Heart right ventricle (tissue), 16 donors: Measurements from ENCODE around the gene ATG4D. TPM values are rescaled to one million over a fixed set of nuclear protein-coding genes. Genes with fewer than 3 reads are reported as not detected.

Source experiments
- ATAC-seq, 8 donors: fragments of 200-7000 bp; cut with Tn5 transposase; one replicate each; pipeline ENCODE4 v1.9.1; 2020; ENCODE audit warnings: mild to moderate bottlenecking in 8 of 8, moderate library complexity in 8 of 8, moderate number of reproducible peaks in 1 of 8
- DNase-seq, 2 donors: peaks; one replicate each; pipeline ENCODE4 v3.0.0-alpha.2; 2020
- H3K27ac ChIP-seq, 10 donors: fragments of 200-600 bp; sonication (generic) in 2 of 10; one replicate each; pipeline versions ENCODE4 v1.5.0 to v1.8.0; 2020 to 2022; ENCODE audit warnings: mild to moderate bottlenecking in 3 of 10
- H3K27me3 ChIP-seq, 7 donors: fragments of 200-600 bp; one replicate each; pipeline ENCODE4 v1.8.0; 2021 to 2022; ENCODE audit warnings: mild to moderate bottlenecking in 2 of 7
- H3K36me3 ChIP-seq, 9 donors: fragments of 200-600 bp; sonication (generic) in 1 of 9; one replicate each; pipeline versions ENCODE4 v1.5.0 to v1.8.0; 2020 to 2022; ENCODE audit warnings: mild to moderate bottlenecking in 2 of 9
- H3K4me1 ChIP-seq, 9 donors: fragments of 200-600 bp; sonication (generic) in 1 of 9; one replicate each; pipeline versions ENCODE4 v1.5.0 to v1.8.0; 2020 to 2022; ENCODE audit warnings: mild to moderate bottlenecking in 4 of 9
- H3K4me3 ChIP-seq, 10 donors: fragments of 200-600 bp; sonication (generic) in 2 of 10; one replicate each; pipeline versions ENCODE4 v1.5.0 to v1.8.0; 2020 to 2022; ENCODE audit warnings: mild to moderate bottlenecking in 7 of 10, moderate library complexity in 2 of 10
- H3K9me3 ChIP-seq, 11 donors: fragments of 200-600 bp in 10 of 11; sonication (generic) in 2 of 11; one replicate each; pipeline versions ENCODE4 v1.5.0 to v1.8.0; 2013 to 2022; ENCODE audit warnings: mild to moderate bottlenecking in 2 of 11, control low read depth in 1 of 11, moderate library complexity in 1 of 11
- CTCF ChIP-seq, 9 donors: fragments of 200-600 bp; sonication (generic) in 2 of 9; IDR thresholded peaks; one replicate each; pipeline versions ENCODE4 v1.5.0 to v1.8.0; 2021 to 2022; ENCODE audit warnings: antibody characterized with exemption in 9 of 9, mild to moderate bottlenecking in 5 of 9, moderate library complexity in 1 of 9
- WGBS, 2 donors: extraction: QIAGEN DNeasy Blood & Tissue Kit; methylation state at CpG; one replicate each; pipeline ENCODE4 v1.1.7; 2013; ENCODE audit warnings: inconsistent platforms in 1 of 2; 5-methylcytosine and 5-hydroxymethylcytosine counted together
- intact Hi-C, 10 donors: fragments of 100-400 bp; cut with DNase I; formaldehyde crosslinking; loops; one replicate each; pipeline versions ENCODE4 v1.11.1 to v1.14.2; 2022
- polyA plus RNA-seq, 2 donors: library from polyadenylated mRNA; stranded (reverse); fragments of 200-250 nt; gene quantifications; one replicate each; pipeline ENCODE4 v1.2.3, GENCODE V29; 2013
- total RNA-seq, 10 donors: library from RNA; stranded (reverse); fragmentation: NEBNext Ultra II Directional in 3 of 10; extraction: Animal tissue kit (Norgen Biotek cat#: 25700) in 3 of 10; gene quantifications; one replicate each; pipeline versions ENCODE4 v1.2.1 to v1.2.4, GENCODE V29; 2021 to 2023
- donor health status: Arrhythmogenic right ventricular cardiomyopathy.
- donor health status: ischemic (EF 13 %, LVEDD 7.1; RV severe dilation, severe dysfunction).
- donor health status: healthy with polysubstance abuse.
- donor health status: DM: no; HTN: yes; CAD: no.
- donor health status: DM: no; HTN: no; CAD: no.
- donor health status: ischemic (EF 25% LVEDD 6.9; RV normal size, moderate dysfunction).
- donor health status: ischemic (EF 25% LVEDD 5.7; RV mildly dilated, moderate dysfunction).
- donor health status: healthy.
- donor health status: DM: yes; HTN: yes; CAD: no.
- donor health status: Ischemic cardiomyopathy.
- donor health status: ischemic (EF 35%, LVEDD 5.7; RV mildly dilated, moderate dysfunction).
- donor health status: nonischemic (EF 11% LVEDD 7.7; RV severe dilation, severe dysfunction).
- donor health status: DM: yes; HTN: yes; CAD: no.
- donor health status: PGD.
- donor health status: ischemic (EF 29% LVEDD 5.4; RV normal size, mild dysfunction).
- donor health status: nonischemic (EF 23%, LVEDD 6.1; RV moderate dilation, normal function).

Gene ATG4D
- total and polyA plus RNA-seq, 12 donors = 47.6 to 66.2 (median 57.3) TPM

GRCh38 chr19:10553087-10553667 is 9.5 kb downstream of the ATG4D start:
- H3K4me1 ChIP-seq = peaks cover 0 to 24% (median 0%) of the 10 kb centered on the region in 9 donors
- H3K27me3 ChIP-seq = no peaks in the 10 kb centered on the region
- intact Hi-C loops = no loop called here
- TF ChIP-seq CTCF (IDR thresholded peaks at IDR 0.05) = no peak
- peaks cover 0 to 100% (median 65%) of the 10 kb centered on the region in 9 donors for H3K36me3 ChIP-seq
- peak in 4 of 8 donors; percentile 3 to 19 (median 16) for ATAC-seq
- H3K4me3 ChIP-seq = no peak overlapping the region
- DNase-seq = no peak
- peak overlapping the region in 1 of 10 donors; percentile 71 for H3K27ac ChIP-seq
- WGBS, 2 donors = 79 to 83% methylated on average over 13 of the region's 13 CpGs
- H3K9me3 ChIP-seq = no peaks in the 10 kb centered on the region

GRCh38 chr19:10553943-10554381 is 10.3 kb downstream of the ATG4D start:
- no peak for DNase-seq
- 59 to 66% methylated on average over 12 of the region's 12 CpGs for WGBS, 2 donors
- Histone ChIP-seq H3K9me3 (no peaks in the 10 kb centered on the region), H3K27me3 (no peaks in the 10 kb centered on the region), H3K27ac (peak overlapping the region in 1 of 10 donors; percentile 71), H3K36me3 (peaks cover 0 to 100% (median 58%) of the 10 kb centered on the region in 9 donors), H3K4me1 (peaks cover 0 to 24% (median 0%) of the 10 kb centered on the region in 9 donors), H3K4me3 (no peak overlapping the region)
- intact Hi-C loops = no loop called here
- peak in 4 of 8 donors; percentile 5 to 30 (median 10) for ATAC-seq
- no peak for TF ChIP-seq CTCF (IDR thresholded peaks at IDR 0.05)

- Histone ChIP-seq H3K27ac (peak overlapping the region in 1 of 10 donors; percentile 71), H3K27me3 (no peaks in the 10 kb centered on the region), H3K4me1 (peaks cover 0 to 24% (median 0%) of the 10 kb centered on the region in 9 donors), H3K4me3 (no peak overlapping the region), H3K9me3 (no peaks in the 10 kb centered on the region), H3K36me3 (peaks cover 0 to 100% (median 58%) of the 10 kb centered on the region in 9 donors)
- intact Hi-C loops = no loop called here
- ATAC-seq = no peak
- DNase-seq = no peak
- TF ChIP-seq CTCF (IDR thresholded peaks at IDR 0.05) = no peak
- WGBS, 2 donors = 86 to 88% methylated on average over 30 of the region's 30 CpGs
These were observed 11.3 kb downstream of the ATG4D start for GRCh38 chr19:10554760-10555609.

DNA sequence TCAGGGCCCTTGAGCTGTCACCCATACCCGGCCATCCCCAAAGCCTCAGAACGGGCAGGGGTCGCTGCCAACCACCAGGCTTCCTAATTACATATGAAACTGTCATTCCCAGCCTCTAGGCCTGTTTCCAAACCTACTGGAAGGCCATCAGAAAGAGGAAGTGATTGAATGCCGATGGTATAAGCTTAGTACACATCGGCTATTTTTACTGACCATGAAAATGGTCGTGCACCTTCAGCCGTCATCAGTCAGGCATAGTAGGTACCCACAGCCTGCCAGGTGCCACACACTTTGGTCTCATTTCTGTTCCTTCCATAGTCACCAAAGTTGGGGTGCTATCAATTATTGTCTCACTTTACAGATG is 11.9 kb downstream of the ATG4D start:
- no peaks in the 10 kb centered on the region for H3K9me3 ChIP-seq
- H3K4me3 ChIP-seq = no peak overlapping the region
- no peak for TF ChIP-seq CTCF (IDR thresholded peaks at IDR 0.05)
- H3K4me1 ChIP-seq = peaks cover 0 to 24% (median 0%) of the 10 kb centered on the region in 9 donors
- no peaks in the 10 kb centered on the region for H3K27me3 ChIP-seq
- no peak overlapping the region for H3K27ac ChIP-seq
- WGBS, 2 donors = 75 to 82% methylated on average over 7 of the region's 7 CpGs
- no peak for ATAC-seq
- H3K36me3 ChIP-seq = peaks cover 0 to 100% (median 59%) of the 10 kb centered on the region in 9 donors
- no peak for DNase-seq
- intact Hi-C loops = no loop called here
